Activated CD4-positive, alpha-beta T cell treated with anti-CD3 and anti-CD28 coated beads, Interleukin-2, amount 10 ng/mL, durations not matched to agents 7 days and 5 days (primary cell): ENCODE results near the gene SLC35F1. TPM values are rescaled to one million over a fixed set of nuclear protein-coding genes. Genes with fewer than 3 reads are reported as not detected.

Source experiments
- CTCF ChIA-PET: fragments of 350-600 bp; sonication (Branson Sonifier 250); formaldehyde crosslinking; loops from one replicate; lab custom pipeline; 2021; ENCODE audit warnings: antibody characterized with exemption; lab: Charles Lee
- POLR2A ChIA-PET: fragments of 350-600 bp; sonication (Branson Sonifier 250); formaldehyde crosslinking; loops from one replicate; lab custom pipeline; 2021; ENCODE audit warnings: antibody characterized with exemption; lab: Charles Lee
- DNase-seq: peaks from one replicate; pipeline ENCODE4 v3.0.0-alpha.2; 2020
- H3K27ac Mint-ChIP-seq: one replicate; pipeline ENCODE4 v1.8.0; 2021; ENCODE audit warnings: mild to moderate bottlenecking, moderate library complexity, mixed read lengths
- H3K27me3 Mint-ChIP-seq: one replicate; pipeline ENCODE4 v1.8.0; 2021; ENCODE audit warnings: mixed read lengths
- H3K36me3 Mint-ChIP-seq: one replicate; pipeline ENCODE4 v1.8.0; 2021; ENCODE audit warnings: low read depth, mixed read lengths
- H3K4me1 Mint-ChIP-seq: one replicate; pipeline ENCODE4 v1.8.0; 2021; ENCODE audit warnings: mixed read lengths
- H3K4me3 Mint-ChIP-seq: one replicate; pipeline ENCODE4 v1.8.0; 2021; ENCODE audit warnings: mild to moderate bottlenecking, moderate library complexity, mixed read lengths
- H3K9me3 Mint-ChIP-seq: one replicate; pipeline ENCODE4 v1.8.0; 2021; ENCODE audit warnings: mixed read lengths
- total RNA-seq, 2 experiments: library from RNA; stranded (reverse); gene quantifications; one replicate each; pipeline ENCODE4 v1.2.3, GENCODE V29; 2021

The SLC35F1 gene
- total RNA-seq, 2 experiments from 2014 or later = not detected

DNA sequence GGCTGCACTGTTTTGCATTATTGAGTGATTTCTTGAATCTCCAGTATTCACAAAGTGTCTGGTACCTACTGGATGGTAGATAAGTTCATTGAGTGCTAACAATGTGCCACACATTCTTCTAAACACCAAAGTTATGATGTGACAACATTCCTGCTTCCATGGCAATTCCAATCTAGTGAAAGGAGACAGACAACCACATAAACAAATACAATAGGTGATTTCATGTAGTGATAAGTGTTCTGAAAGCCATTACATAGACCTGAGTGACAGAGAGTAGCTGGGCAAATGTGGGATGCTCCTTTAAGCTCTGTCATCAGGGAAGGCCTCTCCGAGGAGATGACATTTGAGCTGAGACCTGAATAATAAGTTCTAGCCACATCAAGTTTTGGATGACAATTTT is 295.5 kb downstream of the SLC35F1 start:
- POLR2A ChIA-PET = no interaction called here
- H3K36me3 Mint-ChIP-seq = no peaks in the 10 kb centered on the region
- H3K9me3 Mint-ChIP-seq = no peaks in the 10 kb centered on the region
- no peak overlapping the region for H3K27ac Mint-ChIP-seq
- no peaks in the 10 kb centered on the region for H3K4me1 Mint-ChIP-seq
- CTCF ChIA-PET = no interaction called here
- H3K27me3 Mint-ChIP-seq = peaks cover 3% of the 10 kb centered on the region
- DNase-seq = no peak
- H3K4me3 Mint-ChIP-seq = no peak overlapping the region

DNA sequence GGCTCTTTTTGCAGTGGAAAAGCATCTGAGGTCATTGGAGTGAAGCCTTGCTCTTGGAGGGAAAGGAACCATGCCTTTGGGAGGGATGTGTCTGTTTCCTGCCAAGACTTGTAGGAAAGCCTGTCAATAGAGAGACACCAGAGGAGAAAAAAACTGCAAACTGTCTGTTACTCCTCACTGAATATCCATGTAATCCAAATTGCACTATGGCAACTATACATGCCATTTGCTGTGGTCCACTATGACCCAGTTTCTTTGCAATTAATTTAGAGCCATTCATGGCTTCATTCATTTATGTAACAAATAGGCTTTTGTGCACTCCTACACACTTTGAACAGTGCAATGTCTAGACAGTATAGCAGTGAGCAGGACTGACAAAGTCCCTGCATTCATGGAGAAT is 296.5 kb downstream of the SLC35F1 start:
- Mint-ChIP-seq H3K36me3 (no peaks in the 10 kb centered on the region), H3K27me3 (peaks cover 3% of the 10 kb centered on the region)

DNA sequence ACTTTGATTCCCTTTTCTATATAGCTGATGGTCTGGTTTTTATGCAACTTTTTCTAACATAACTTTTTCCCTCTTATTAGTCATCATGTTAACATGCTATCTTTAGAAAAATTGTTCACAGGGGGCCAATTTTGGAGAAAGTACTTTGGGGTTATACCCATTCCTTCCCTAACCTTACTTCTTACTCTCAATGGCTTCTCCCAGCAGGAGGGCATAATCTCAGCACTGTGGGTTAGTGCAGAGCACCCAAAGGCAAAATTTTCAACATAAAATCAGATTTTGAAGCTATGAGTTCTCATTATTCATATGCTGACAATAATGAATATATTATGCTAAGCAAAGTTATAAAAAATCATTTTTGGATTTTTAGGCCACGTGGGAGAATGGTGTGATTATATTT is 299.2 kb downstream of the SLC35F1 start:
- no peak overlapping the region for H3K4me3 Mint-ChIP-seq

More for the DNA sequence above, 296.5 kb downstream of the SLC35F1 start:
- ChIA-PET POLR2A (no interaction called here), CTCF (no interaction called here)
- Mint-ChIP-seq H3K4me3 (no peak overlapping the region), H3K9me3 (no peaks in the 10 kb centered on the region), H3K27ac (no peak overlapping the region), H3K4me1 (no peaks in the 10 kb centered on the region)
- no peak for DNase-seq

DNA sequence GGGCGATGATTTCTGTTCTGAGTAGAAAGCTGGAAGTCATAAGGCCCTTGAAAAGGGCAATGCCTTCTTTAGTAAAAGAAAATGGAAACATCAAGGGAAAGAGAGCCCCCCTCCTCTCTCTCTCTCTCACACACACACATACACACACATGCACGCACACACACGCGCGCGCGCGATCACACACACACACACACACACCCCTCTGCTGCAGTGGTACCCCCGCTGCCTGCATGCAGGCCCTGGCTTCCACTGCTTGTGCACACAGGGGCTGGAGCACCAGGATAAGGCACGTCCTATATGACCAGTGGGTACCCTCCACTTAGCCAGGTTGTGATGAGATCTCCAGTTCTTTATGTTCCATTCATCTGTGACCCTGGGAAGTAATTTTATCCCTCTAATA is 300.9 kb downstream of the SLC35F1 start:
- ChIA-PET CTCF (no interaction called here), POLR2A (no interaction called here)
- H3K4me3 Mint-ChIP-seq = no peak overlapping the region
- peaks cover 7% of the 10 kb centered on the region for H3K27me3 Mint-ChIP-seq
- H3K9me3 Mint-ChIP-seq = no peaks in the 10 kb centered on the region
- DNase-seq = no peak
- no peaks in the 10 kb centered on the region for H3K36me3 Mint-ChIP-seq
- H3K27ac Mint-ChIP-seq = no peak overlapping the region
- no peaks in the 10 kb centered on the region for H3K4me1 Mint-ChIP-seq

More for the DNA sequence above, 299.2 kb downstream of the SLC35F1 start:
- Mint-ChIP-seq H3K9me3 (no peaks in the 10 kb centered on the region), H3K4me1 (no peaks in the 10 kb centered on the region), H3K36me3 (no peaks in the 10 kb centered on the region), H3K27ac (no peak overlapping the region), H3K27me3 (peaks cover 7% of the 10 kb centered on the region)
- DNase-seq = no peak
- CTCF ChIA-PET = no interaction called here
- POLR2A ChIA-PET = no interaction called here

DNA sequence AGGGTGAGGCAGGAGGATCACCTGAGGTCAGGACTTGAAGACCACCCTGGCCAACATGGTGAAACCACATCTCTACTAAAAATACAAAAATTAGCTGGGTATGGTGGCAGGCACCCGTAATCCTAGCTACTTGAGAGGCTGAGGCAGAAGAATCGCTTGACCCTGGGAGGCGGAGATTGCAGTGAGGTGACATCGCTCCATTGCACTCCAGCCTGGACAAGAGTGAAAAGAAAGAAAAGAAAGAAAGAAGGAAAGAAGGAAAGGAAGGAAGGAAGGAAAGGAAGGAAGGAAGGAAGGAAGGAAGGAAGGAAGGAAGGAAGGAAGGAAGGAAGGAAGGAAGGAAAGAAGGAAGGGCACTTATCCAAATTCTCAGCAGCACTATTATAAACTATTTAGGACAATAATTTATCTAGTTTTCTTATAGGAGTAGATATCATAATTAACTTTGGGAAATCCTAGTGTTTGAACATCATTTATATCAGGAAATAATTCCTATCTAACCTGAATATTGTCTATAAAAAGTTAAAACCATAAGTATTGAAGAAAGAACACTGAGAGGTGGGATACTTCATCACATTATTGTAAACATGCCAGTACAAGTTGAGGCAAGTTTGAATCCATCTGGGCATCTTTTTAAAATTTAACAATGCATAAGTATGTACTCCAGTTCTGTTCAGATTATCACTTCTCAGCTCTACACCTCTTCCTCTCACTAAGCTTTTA is 305.5 kb downstream of the SLC35F1 start:
- Mint-ChIP-seq H3K36me3 (no peaks in the 10 kb centered on the region), H3K27me3 (peaks cover 7% of the 10 kb centered on the region), H3K4me3 (no peak overlapping the region), H3K4me1 (no peaks in the 10 kb centered on the region), H3K27ac (no peak overlapping the region), H3K9me3 (no peaks in the 10 kb centered on the region)
- no peak for DNase-seq
- POLR2A ChIA-PET = no interaction called here
- CTCF ChIA-PET = no interaction called here

DNA sequence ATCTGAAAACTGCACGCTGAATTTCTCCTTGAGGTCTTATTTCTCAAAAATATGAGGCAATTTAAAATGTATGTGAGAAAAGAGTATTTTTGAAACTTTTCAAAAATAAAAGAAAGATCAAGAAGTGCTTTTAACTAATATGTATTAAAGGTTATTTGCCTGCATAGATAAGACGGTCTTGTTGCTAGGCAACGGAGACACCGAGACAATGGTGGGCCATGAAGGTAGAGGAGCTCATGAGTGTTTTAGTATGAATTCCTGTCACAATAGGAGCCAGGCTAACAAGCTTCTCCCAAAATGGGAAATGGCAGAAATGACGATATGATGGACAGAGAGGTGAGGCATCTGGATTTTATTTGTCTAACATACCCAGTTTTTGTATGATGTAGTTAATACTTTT is 308.2 kb downstream of the SLC35F1 start:
- H3K36me3 Mint-ChIP-seq = no peaks in the 10 kb centered on the region
- POLR2A ChIA-PET = no interaction called here
- H3K9me3 Mint-ChIP-seq = no peaks in the 10 kb centered on the region
- peaks cover 3% of the 10 kb centered on the region for H3K27me3 Mint-ChIP-seq
- H3K27ac Mint-ChIP-seq = no peak overlapping the region
- CTCF ChIA-PET = interaction anchor here (0.6 kb wide), 1 partner anchor 26 kb away, joined by 3 read pairs; no protein-coding TSS in a partner anchor
- no peak for DNase-seq
- H3K4me3 Mint-ChIP-seq = no peak overlapping the region
- no peaks in the 10 kb centered on the region for H3K4me1 Mint-ChIP-seq

DNA sequence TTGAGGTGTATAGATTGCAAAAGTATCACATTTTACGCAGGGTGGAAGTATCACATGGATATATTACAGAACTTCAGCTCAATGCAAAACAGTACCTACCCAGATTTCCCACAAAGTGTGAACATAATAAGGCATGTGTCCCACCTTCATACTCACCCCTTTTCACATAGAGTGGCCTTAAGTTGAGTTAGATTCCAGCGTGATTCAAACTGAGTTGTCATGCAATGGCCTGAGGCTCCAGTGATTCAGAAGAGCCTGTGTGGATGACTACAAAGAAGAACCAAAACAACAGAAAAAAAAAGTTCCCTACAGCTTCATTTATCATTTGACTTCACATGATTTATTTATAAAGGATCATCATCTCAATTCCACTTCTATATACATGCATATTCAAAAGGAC is 309.7 kb downstream of the SLC35F1 start:
- no peak for DNase-seq
- no peak overlapping the region for H3K27ac Mint-ChIP-seq
- H3K4me3 Mint-ChIP-seq = no peak overlapping the region
- no peaks in the 10 kb centered on the region for H3K36me3 Mint-ChIP-seq
- ChIA-PET POLR2A (no interaction called here), CTCF (no interaction called here)
- H3K4me1 Mint-ChIP-seq = no peaks in the 10 kb centered on the region
- no peaks in the 10 kb centered on the region for H3K9me3 Mint-ChIP-seq
- peaks cover 3% of the 10 kb centered on the region for H3K27me3 Mint-ChIP-seq

DNA sequence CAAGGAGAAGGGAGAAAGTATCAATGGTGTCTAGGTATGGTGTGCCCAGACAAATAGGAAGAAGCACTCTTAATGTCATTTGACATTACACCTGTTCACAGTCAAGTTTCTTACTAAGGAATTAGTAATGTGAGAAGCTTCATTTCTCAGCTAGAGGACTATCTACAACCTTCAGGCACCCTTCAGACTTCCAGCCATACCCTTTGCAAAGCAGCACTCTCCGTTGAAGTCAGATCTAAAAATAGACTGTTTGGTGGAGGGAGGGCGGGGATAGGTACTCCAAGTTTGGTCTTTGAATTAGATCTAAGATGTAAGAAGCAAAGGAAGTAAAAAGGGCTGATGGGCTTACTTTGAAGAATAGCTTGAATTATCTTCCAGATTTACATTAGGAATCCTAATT is 311.1 kb downstream of the SLC35F1 start:
- Mint-ChIP-seq H3K27me3 (peaks cover 3% of the 10 kb centered on the region), H3K4me3 (no peak overlapping the region), H3K9me3 (no peaks in the 10 kb centered on the region), H3K36me3 (no peaks in the 10 kb centered on the region), H3K27ac (no peak overlapping the region), H3K4me1 (no peaks in the 10 kb centered on the region)
- CTCF ChIA-PET = no interaction called here
- POLR2A ChIA-PET = no interaction called here
- no peak for DNase-seq

DNA sequence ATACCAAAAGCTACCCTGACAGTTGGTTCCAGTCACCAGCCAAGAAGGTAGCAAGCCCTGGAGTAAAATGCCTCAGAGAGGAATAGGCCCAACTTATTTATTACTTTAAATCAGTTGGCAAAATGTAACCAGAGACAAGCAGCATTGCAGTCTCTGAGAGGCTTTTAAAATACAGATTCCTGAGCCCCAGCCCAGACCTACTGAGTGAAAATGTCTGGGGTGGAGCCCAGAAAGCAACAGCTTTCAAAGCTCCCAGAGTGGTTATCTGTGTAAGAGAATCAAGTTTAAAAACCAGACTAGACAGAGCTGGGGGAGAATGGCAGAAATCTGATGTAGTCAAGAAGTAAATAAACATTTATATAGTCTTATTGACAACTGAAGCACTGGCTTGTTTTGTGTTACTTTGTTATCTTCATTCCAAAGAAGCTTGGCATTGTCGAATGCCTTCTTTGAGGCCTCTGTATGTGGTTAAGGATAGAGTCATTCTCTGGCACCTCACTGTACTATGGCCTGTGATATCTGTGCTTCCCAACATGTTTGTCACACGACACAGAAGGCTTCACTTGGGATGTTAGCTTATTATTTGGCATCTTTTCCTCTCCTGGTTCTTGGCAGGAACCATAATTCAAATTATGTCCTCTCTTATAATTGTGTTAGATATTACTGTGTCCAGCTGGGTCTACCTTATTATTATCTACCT is 313.5 kb downstream of the SLC35F1 start:
- Mint-ChIP-seq H3K9me3 (no peaks in the 10 kb centered on the region), H3K27me3 (peaks cover 6% of the 10 kb centered on the region)

DNA sequence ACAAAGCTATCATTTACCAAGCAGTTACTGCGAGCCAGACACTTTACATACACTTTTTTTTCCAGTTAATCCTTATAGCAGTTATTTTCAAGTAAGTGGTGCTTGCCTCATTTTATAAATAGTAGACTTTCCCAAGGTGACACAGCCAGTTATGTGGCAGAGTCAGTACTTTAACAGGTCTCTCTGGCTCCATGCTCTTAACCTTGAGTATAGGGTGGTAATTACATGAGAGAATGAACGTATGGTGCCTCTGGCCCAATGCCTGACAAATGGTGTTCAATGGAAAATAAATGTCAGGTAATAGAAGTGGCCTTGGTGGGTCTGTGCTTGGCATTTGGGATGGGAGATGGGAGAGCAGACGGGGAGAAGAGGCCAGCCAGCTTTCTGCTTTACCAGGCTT is 316.3 kb downstream of the SLC35F1 start:
- ChIA-PET CTCF (no interaction called here), POLR2A (no interaction called here)
- Mint-ChIP-seq H3K27ac (no peak overlapping the region), H3K36me3 (no peaks in the 10 kb centered on the region), H3K4me1 (no peaks in the 10 kb centered on the region), H3K27me3 (peaks cover 9% of the 10 kb centered on the region), H3K4me3 (no peak overlapping the region), H3K9me3 (no peaks in the 10 kb centered on the region)
- no peak for DNase-seq

More for the DNA sequence above, 313.5 kb downstream of the SLC35F1 start:
- no peak for DNase-seq
- ChIA-PET CTCF (no interaction called here), POLR2A (no interaction called here)
- no peaks in the 10 kb centered on the region for H3K4me1 Mint-ChIP-seq
- H3K36me3 Mint-ChIP-seq = no peaks in the 10 kb centered on the region
- no peak overlapping the region for H3K4me3 Mint-ChIP-seq
- no peak overlapping the region for H3K27ac Mint-ChIP-seq

DNA sequence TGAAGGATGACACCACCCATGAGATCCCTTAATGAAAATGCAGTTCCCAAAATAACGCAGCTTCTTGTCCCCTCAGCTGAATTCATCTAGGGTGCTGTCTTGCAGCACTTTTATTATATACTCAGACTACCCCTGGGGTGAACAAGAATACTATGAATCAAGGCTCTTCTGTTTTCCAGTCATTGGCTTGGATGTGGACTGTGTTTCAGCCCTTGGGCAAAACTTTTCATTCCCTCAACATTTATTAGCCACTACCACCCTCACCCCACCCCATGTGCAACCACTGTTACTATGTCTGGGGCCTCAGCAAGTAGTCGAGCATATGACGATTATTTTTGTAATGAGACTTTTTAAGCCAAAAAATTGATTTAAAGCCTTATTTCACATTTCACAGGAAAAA is 321.8 kb downstream of the SLC35F1 start:
- ChIA-PET CTCF (no interaction called here), POLR2A (no interaction called here)
- Mint-ChIP-seq H3K9me3 (no peaks in the 10 kb centered on the region), H3K4me3 (no peak overlapping the region), H3K4me1 (no peaks in the 10 kb centered on the region), H3K27me3 (peaks cover 12% of the 10 kb centered on the region), H3K36me3 (no peaks in the 10 kb centered on the region), H3K27ac (no peak overlapping the region)
- no peak for DNase-seq

DNA sequence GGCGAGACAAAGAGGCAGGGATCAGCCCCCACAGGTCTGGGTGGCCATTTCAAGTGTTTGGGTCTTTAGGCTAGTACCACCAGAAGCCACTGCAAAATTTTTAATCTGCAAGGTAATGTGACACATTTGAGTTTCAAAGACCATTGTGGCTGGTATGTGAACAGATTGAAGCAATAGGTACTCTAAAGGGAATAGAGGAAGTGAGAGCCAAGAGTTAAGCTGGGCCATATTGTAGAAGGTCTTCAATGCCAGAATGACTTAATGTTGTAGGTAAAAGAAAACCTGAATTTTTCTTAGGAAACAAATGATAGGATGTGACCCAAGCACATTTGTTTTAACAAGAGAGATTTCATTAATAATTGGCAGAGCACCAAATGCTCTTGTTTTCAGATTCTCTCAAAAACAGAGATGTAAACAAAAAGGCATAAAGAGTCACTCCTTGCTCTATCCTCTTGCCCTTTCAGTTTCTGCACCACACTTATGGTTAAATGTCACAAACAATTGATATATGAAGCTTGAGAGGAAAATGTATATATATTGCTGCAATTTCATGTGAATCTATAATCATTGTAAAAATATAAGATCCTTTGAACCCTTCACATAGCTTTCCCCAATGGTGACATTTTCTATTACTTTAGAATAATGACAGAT is 333.9 kb downstream of the SLC35F1 start:
- no peaks in the 10 kb centered on the region for H3K9me3 Mint-ChIP-seq
- H3K4me1 Mint-ChIP-seq = no peaks in the 10 kb centered on the region
- POLR2A ChIA-PET = no interaction called here
- CTCF ChIA-PET = interaction anchor here (0.6 kb wide), 1 partner anchor 26 kb away, joined by 3 read pairs; no protein-coding TSS in a partner anchor
- no peak overlapping the region for H3K4me3 Mint-ChIP-seq
- H3K36me3 Mint-ChIP-seq = no peaks in the 10 kb centered on the region
- no peak overlapping the region for H3K27ac Mint-ChIP-seq
- DNase-seq = no peak
- H3K27me3 Mint-ChIP-seq = peaks cover 20% of the 10 kb centered on the region

DNA sequence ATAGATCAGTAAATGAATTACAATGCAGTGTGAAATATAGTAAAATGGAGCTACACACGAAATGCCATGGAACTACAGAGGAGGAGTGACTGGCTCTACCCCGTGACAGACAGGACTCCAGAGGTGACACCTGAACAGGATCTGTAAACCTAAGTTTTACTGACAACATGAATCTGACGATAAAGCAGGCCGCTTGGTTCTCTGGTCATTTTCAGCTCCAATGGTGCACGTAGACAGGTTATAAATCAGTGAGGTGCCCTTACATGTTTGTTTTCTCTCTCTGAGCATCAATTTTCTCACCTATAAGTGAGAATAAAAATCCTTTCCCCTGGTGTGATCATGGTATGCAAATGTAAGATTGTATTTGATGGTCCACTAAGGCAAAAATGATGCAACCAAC is 339.3 kb downstream of the SLC35F1 start:
- CTCF ChIA-PET = interaction anchor here (0.9 kb wide), 1 partner anchor 148 kb away, joined by 3 read pairs; no protein-coding TSS in a partner anchor

More for the DNA sequence above, 339.3 kb downstream of the SLC35F1 start:
- Mint-ChIP-seq H3K36me3 (no peaks in the 10 kb centered on the region), H3K9me3 (no peaks in the 10 kb centered on the region), H3K27me3 (peaks cover 21% of the 10 kb centered on the region), H3K4me3 (no peak overlapping the region), H3K27ac (no peak overlapping the region), H3K4me1 (no peaks in the 10 kb centered on the region)
- POLR2A ChIA-PET = no interaction called here
- no peak for DNase-seq
